Measurements from ENCODE around the gene GPR21. TPM values are rescaled to one million over a fixed set of nuclear protein-coding genes. Genes with fewer than 3 reads are reported as not detected.

GPR21 gene
- total RNA-seq, 1 experiment from 2014 or later, result 1.1 TPM

DNA sequence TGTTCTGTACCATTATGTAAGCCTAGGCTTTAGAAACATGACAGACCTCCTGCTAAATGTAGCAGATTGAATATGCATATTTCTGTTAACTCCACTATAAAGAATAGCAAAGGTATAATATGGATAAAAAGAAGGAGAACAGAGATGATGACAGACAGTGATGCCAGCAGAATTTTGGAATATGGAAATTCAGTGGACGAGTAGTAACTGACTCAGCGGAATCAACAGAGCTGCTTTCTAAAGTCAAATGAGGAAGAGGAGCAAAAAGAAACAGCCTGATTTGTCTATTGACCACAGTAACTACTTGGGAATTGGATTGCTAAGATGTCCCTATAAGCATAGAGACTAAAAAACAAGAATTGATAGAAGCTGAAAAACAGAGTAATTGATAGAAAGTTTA lies 8.0 kb downstream of the GPR21 start:
- ChIA-PET POLR2A (no interaction called here), CTCF (no interaction called here), RAD21 (ENCODE audit: low non-redundant PET in 1 of 2, low total read pairs in 2 of 2, uncharacterized antibody in 2 of 2, unreplicated experiment in 2 of 2) (no interaction called here)
- Histone ChIP-seq H3K4me1 (ENCODE audit: control insufficient read depth in 1 of 2, insufficient read depth in 2 of 2, low read length in 2 of 2) (no peaks in the 10 kb centered on the region), H3K79me2 (ENCODE audit: insufficient read depth, low read length) (no peaks in the 10 kb centered on the region), H3K9ac (ENCODE audit: low read length) (no peak overlapping the region), H3K9me2 (ENCODE audit: insufficient read depth) (no peaks in the 10 kb centered on the region), H4K20me1 (ENCODE audit: insufficient read depth) (no peaks in the 10 kb centered on the region), H2AFZ (ENCODE audit: low read depth, low read length, poor library complexity, severe bottlenecking) (no peak overlapping the region), H3K4me3 (replicated peaks in 1 of 2; ENCODE audit: low read depth in 1 of 2, low read length in 2 of 2) (no peak overlapping the region), H3K27ac (ENCODE audit: low read depth, low read length) (no peak overlapping the region), H3K9me3 (ENCODE audit: control insufficient read depth in 1 of 2, insufficient read depth in 1 of 2, low read depth in 1 of 2, low read length in 2 of 2) (no peaks in the 10 kb centered on the region), H3K27me3 (ENCODE audit: insufficient read depth, low read length) (no peaks in the 10 kb centered on the region), H3K36me3 (ENCODE audit: control insufficient read depth in 1 of 2, insufficient read depth in 2 of 2, low read length in 2 of 2) (no peaks in the 10 kb centered on the region), H3K4me2 (ENCODE audit: low read length) (no peak overlapping the region)
- DNase-seq (ENCODE audit: low read depth, low spot score), result no peak
- intact Hi-C loops (cut with micrococcal nuclease), result no loop called here
- no peak for ATAC-seq
- no peak for TF ChIP-seq RAD21 (IDR thresholded peaks at IDR 0.05; ENCODE audit: low read depth)
- TF ChIP-seq EZH2phosphoT487 (IDR thresholded peaks at IDR 0.05; ENCODE audit: borderline replicate concordance), result no peak
- no peak for TF ChIP-seq JUND (IDR thresholded peaks at IDR 0.05)
- TF ChIP-seq ZNF274 (IDR thresholded peaks at IDR 0.05; ENCODE audit: low read depth, low read length), result no peak
- no peak for TF ChIP-seq YY1 (IDR thresholded peaks at IDR 0.05; ENCODE audit: extremely low read depth, insufficient replicate concordance, low read depth, low read length)
- TF ChIP-seq EZH2 (IDR thresholded peaks at IDR 0.05), result no peak
- TF ChIP-seq, protein P1, sequence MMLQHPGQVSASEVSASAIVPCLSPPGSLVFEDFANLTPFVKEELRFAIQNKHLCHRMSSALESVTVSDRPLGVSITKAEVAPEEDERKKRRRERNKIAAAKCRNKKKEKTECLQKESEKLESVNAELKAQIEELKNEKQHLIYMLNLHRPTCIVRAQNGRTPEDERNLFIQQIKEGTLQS (IDR thresholded peaks at IDR 0.05), result no peak
- no peak for TF ChIP-seq POLR2A (IDR thresholded peaks at IDR 0.05; ENCODE audit: borderline replicate concordance, extremely low read depth, insufficient read depth, insufficient read length)
- TF ChIP-seq TCF7L2 (IDR thresholded peaks at IDR 0.05; ENCODE audit: borderline replicate concordance, extremely low read depth, insufficient read depth, insufficient read length), result no peak
- TF ChIP-seq SP1 (IDR thresholded peaks at IDR 0.05; ENCODE audit: low read depth), result no peak
- TF ChIP-seq, protein P2, sequence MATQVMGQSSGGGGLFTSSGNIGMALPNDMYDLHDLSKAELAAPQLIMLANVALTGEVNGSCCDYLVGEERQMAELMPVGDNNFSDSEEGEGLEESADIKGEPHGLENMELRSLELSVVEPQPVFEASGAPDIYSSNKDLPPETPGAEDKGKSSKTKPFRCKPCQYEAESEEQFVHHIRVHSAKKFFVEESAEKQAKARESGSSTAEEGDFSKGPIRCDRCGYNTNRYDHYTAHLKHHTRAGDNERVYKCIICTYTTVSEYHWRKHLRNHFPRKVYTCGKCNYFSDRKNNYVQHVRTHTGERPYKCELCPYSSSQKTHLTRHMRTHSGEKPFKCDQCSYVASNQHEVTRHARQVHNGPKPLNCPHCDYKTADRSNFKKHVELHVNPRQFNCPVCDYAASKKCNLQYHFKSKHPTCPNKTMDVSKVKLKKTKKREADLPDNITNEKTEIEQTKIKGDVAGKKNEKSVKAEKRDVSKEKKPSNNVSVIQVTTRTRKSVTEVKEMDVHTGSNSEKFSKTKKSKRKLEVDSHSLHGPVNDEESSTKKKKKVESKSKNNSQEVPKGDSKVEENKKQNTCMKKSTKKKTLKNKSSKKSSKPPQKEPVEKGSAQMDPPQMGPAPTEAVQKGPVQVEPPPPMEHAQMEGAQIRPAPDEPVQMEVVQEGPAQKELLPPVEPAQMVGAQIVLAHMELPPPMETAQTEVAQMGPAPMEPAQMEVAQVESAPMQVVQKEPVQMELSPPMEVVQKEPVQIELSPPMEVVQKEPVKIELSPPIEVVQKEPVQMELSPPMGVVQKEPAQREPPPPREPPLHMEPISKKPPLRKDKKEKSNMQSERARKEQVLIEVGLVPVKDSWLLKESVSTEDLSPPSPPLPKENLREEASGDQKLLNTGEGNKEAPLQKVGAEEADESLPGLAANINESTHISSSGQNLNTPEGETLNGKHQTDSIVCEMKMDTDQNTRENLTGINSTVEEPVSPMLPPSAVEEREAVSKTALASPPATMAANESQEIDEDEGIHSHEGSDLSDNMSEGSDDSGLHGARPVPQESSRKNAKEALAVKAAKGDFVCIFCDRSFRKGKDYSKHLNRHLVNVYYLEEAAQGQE (IDR thresholded peaks at IDR 0.05; ENCODE audit: low read depth), result no peak
- no peak for TF ChIP-seq ZFX (IDR thresholded peaks at IDR 0.05)
- TF ChIP-seq, protein P3, sequence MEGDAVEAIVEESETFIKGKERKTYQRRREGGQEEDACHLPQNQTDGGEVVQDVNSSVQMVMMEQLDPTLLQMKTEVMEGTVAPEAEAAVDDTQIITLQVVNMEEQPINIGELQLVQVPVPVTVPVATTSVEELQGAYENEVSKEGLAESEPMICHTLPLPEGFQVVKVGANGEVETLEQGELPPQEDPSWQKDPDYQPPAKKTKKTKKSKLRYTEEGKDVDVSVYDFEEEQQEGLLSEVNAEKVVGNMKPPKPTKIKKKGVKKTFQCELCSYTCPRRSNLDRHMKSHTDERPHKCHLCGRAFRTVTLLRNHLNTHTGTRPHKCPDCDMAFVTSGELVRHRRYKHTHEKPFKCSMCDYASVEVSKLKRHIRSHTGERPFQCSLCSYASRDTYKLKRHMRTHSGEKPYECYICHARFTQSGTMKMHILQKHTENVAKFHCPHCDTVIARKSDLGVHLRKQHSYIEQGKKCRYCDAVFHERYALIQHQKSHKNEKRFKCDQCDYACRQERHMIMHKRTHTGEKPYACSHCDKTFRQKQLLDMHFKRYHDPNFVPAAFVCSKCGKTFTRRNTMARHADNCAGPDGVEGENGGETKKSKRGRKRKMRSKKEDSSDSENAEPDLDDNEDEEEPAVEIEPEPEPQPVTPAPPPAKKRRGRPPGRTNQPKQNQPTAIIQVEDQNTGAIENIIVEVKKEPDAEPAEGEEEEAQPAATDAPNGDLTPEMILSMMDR (IDR thresholded peaks at IDR 0.05 in 2 of 3, conservative IDR thresholded peaks at IDR 0.05 in 1 of 3; ENCODE audit: borderline replicate concordance in 1 of 3, insufficient read depth in 1 of 3, low read depth in 2 of 3, low read length in 2 of 3), result no peak
- no peak for TF ChIP-seq CEBPB (IDR thresholded peaks at IDR 0.05; ENCODE audit: low read depth)
- TF ChIP-seq ELF1 (IDR thresholded peaks at IDR 0.05; ENCODE audit: borderline replicate concordance, low read depth), result no peak
- TF ChIP-seq CBX3 (IDR thresholded peaks at IDR 0.05; ENCODE audit: low read depth), result no peak
- no TSS peak for BruUV-seq (replicated peaks)

All from HCT116 (cell line).